IPS-15b (cell line): ENCODE measurements around the gene PRKN.

Experiments
- H3K27me3 ChIP-seq: one replicate; pipeline ENCODE4 v1.6.1; 2013; ENCODE audit warnings: low read length; ENCODE audit not compliant: control insufficient read depth, insufficient read depth
- H3K36me3 ChIP-seq: one replicate; pipeline ENCODE4 v1.6.1; 2013; ENCODE audit warnings: low read length; ENCODE audit not compliant: control insufficient read depth, insufficient read depth
- H3K4me1 ChIP-seq: one replicate; pipeline ENCODE4 v1.6.1; 2013; ENCODE audit warnings: mild to moderate bottlenecking, low read length; ENCODE audit not compliant: control insufficient read depth, insufficient read depth
- H3K4me3 ChIP-seq: one replicate; pipeline ENCODE4 v1.5.1; 2013; ENCODE audit warnings: low read depth, low read length
- H3K9ac ChIP-seq: one replicate; pipeline ENCODE4 v1.6.1; 2013; ENCODE audit warnings: low read depth, mild to moderate bottlenecking, low read length
- H3K9me3 ChIP-seq: one replicate; pipeline ENCODE4 v1.6.1; 2013; ENCODE audit warnings: mild to moderate bottlenecking, low read length; ENCODE audit not compliant: control insufficient read depth, insufficient read depth

PRKN gene

GRCh38 chr6:161452241-161452640 is 1275.3 kb downstream of the PRKN start:
- no peaks in the 10 kb centered on the region for H3K4me1 ChIP-seq
- no peaks in the 10 kb centered on the region for H3K36me3 ChIP-seq
- no peaks in the 10 kb centered on the region for H3K9me3 ChIP-seq
- H3K4me3 ChIP-seq = no peak overlapping the region
- no peak overlapping the region for H3K9ac ChIP-seq
- H3K27me3 ChIP-seq = no peaks in the 10 kb centered on the region

DNA sequence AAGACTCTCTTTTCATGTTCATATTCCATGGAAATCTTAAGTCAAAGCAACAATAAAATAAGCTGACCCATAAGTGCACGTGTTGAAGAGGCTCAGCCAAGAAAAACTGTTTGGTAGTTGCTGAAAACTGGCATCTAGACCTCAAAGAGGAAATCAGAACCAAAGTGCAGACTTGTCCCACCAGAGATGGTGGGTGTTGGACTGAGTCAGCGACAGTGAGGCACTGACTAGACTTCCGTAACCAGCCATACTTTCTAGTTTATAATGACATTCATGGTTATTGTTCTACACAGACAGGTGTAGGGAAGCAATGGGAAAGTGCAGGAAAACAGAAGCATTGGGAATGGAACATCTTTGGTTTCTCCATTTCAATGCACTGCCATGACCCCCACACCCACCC is 1278.0 kb downstream of the PRKN start:
- H3K9ac ChIP-seq = no peak overlapping the region
- peaks cover 8% of the 10 kb centered on the region for H3K27me3 ChIP-seq
- H3K9me3 ChIP-seq = no peaks in the 10 kb centered on the region
- no peak overlapping the region for H3K4me3 ChIP-seq
- no peaks in the 10 kb centered on the region for H3K36me3 ChIP-seq
- no peaks in the 10 kb centered on the region for H3K4me1 ChIP-seq

- H3K9me3 ChIP-seq = no peaks in the 10 kb centered on the region
These were observed 1280.6 kb downstream of the PRKN start for GRCh38 chr6:161446949-161447348.

GRCh38 chr6:161446296-161446925 is 1281.2 kb downstream of the PRKN start:
- Histone ChIP-seq H3K4me1 (peaks cover 9% of the 10 kb centered on the region), H3K9ac (no peak overlapping the region), H3K27me3 (peaks cover 14% of the 10 kb centered on the region), H3K36me3 (no peaks in the 10 kb centered on the region), H3K4me3 (no peak overlapping the region), H3K9me3 (no peaks in the 10 kb centered on the region)

More at GRCh38 chr6:161446949-161447348, 1280.6 kb downstream of the PRKN start:
- Histone ChIP-seq H3K4me1 (peaks cover 9% of the 10 kb centered on the region), H3K4me3 (no peak overlapping the region), H3K27me3 (peaks cover 14% of the 10 kb centered on the region), H3K36me3 (no peaks in the 10 kb centered on the region), H3K9ac (no peak overlapping the region)

DNA sequence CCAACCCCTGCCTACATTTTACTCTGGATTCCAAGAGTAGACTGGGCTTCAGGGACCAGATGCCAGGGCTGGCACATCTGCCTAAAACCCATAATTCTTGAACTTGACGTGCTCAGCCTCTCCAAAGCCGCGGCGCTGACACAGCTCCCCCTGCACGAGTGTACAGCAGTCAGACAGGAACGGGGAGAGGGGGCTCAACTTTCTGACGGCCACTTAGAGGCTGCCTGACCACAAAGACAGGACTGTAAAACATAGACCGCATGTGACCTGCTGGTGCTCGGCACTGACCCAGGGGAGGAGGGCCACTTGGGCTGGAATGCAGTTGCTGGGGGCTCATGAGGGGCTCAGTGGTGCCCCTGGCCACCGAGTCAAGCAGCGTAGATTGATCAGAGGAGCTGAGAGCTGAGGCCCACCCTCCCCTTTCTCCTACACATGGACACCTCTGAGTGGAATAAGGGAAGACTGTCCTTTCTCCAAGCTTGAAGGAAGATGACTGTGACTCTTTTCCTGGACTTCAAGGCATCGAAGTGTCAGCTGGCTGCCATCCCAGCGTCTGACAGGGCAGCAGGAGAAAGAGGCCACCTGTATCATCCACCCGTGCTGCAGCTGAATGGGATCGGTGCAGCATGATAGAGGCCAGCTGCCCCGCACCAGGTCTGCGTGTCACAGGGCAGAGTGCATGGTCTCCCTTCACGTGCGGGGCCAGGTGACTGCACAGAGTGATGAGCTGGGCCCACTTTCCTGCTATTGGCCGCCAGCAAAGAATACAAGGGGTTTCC is 1282.4 kb downstream of the PRKN start:
- H3K27me3 ChIP-seq = peaks cover 14% of the 10 kb centered on the region
- H3K9ac ChIP-seq = no peak overlapping the region
- no peak overlapping the region for H3K4me3 ChIP-seq
- no peaks in the 10 kb centered on the region for H3K36me3 ChIP-seq
- no peaks in the 10 kb centered on the region for H3K9me3 ChIP-seq
- peaks cover 9% of the 10 kb centered on the region for H3K4me1 ChIP-seq

- peaks cover 9% of the 10 kb centered on the region for H3K4me1 ChIP-seq
- no peak overlapping the region for H3K4me3 ChIP-seq
- H3K9me3 ChIP-seq = no peaks in the 10 kb centered on the region
- H3K36me3 ChIP-seq = no peaks in the 10 kb centered on the region
- H3K9ac ChIP-seq = no peak overlapping the region
- H3K27me3 ChIP-seq = peaks cover 14% of the 10 kb centered on the region
These were observed 1283.1 kb downstream of the PRKN start for GRCh38 chr6:161444464-161444863.

- H3K9me3 ChIP-seq = no peaks in the 10 kb centered on the region
- H3K9ac ChIP-seq = no peak overlapping the region
- peaks cover 9% of the 10 kb centered on the region for H3K4me1 ChIP-seq
- peaks cover 14% of the 10 kb centered on the region for H3K27me3 ChIP-seq
- no peaks in the 10 kb centered on the region for H3K36me3 ChIP-seq
- peak overlapping the region; percentile 1 for H3K4me3 ChIP-seq
These were observed 1283.7 kb downstream of the PRKN start for GRCh38 chr6:161443848-161444247.

GRCh38 chr6:161442420-161442819 is 1285.1 kb downstream of the PRKN start:
- Histone ChIP-seq H3K4me3 (no peak overlapping the region), H3K9me3 (no peaks in the 10 kb centered on the region), H3K36me3 (no peaks in the 10 kb centered on the region), H3K4me1 (peaks cover 9% of the 10 kb centered on the region), H3K27me3 (peaks cover 14% of the 10 kb centered on the region), H3K9ac (no peak overlapping the region)

- no peaks in the 10 kb centered on the region for H3K36me3 ChIP-seq
- H3K4me3 ChIP-seq = no peak overlapping the region
- H3K27me3 ChIP-seq = peaks cover 11% of the 10 kb centered on the region
- no peak overlapping the region for H3K9ac ChIP-seq
- no peaks in the 10 kb centered on the region for H3K9me3 ChIP-seq
- H3K4me1 ChIP-seq = peaks cover 9% of the 10 kb centered on the region
These were observed 1287.3 kb downstream of the PRKN start for GRCh38 chr6:161440299-161440698.

- no peaks in the 10 kb centered on the region for H3K36me3 ChIP-seq
- H3K4me1 ChIP-seq = peaks cover 6% of the 10 kb centered on the region
- H3K4me3 ChIP-seq = no peak overlapping the region
- H3K9me3 ChIP-seq = no peaks in the 10 kb centered on the region
- H3K9ac ChIP-seq = no peak overlapping the region
- peaks cover 6% of the 10 kb centered on the region for H3K27me3 ChIP-seq
These were observed 1288.5 kb downstream of the PRKN start for GRCh38 chr6:161439093-161439492.

DNA sequence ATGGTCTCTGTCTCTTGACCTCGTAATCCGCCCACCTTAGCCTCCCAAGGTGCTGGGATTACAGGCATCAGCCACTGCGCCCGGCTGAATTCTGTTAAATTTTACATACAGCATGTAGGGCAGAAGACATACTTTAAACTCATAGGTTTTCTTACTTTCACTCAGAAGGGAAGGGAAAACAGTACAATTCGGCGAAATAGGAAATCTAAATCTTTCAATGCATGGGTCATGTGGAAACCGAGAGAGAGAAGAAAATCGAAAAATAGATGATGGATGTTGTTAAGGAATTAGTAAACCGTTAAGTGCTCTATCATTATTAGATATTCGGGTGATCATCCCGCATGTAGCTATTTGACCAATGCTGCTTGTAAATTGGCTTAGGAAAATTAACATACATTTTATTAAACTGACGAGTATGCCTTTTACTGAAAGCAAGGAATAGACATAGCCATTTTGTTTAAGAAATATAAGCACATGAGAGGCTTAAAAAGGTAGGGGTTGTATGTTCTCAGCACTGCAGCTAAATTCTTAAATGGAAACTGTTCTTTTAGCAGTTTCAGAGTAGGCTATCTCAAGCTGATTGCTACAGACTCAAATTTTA is 1289.0 kb downstream of the PRKN start:
- no peaks in the 10 kb centered on the region for H3K36me3 ChIP-seq
- H3K27me3 ChIP-seq = peaks cover 6% of the 10 kb centered on the region
- no peak overlapping the region for H3K4me3 ChIP-seq
- H3K9ac ChIP-seq = no peak overlapping the region
- no peaks in the 10 kb centered on the region for H3K9me3 ChIP-seq
- peaks cover 3% of the 10 kb centered on the region for H3K4me1 ChIP-seq

GRCh38 chr6:161437851-161438250 is 1289.7 kb downstream of the PRKN start:
- H3K36me3 ChIP-seq = no peaks in the 10 kb centered on the region
- H3K27me3 ChIP-seq = peaks cover 6% of the 10 kb centered on the region
- H3K4me1 ChIP-seq = no peaks in the 10 kb centered on the region
- no peak overlapping the region for H3K4me3 ChIP-seq
- no peaks in the 10 kb centered on the region for H3K9me3 ChIP-seq
- no peak overlapping the region for H3K9ac ChIP-seq
